Measurements from ENCODE around the gene TESK1.

- TF ChIP-seq, protein P1, sequence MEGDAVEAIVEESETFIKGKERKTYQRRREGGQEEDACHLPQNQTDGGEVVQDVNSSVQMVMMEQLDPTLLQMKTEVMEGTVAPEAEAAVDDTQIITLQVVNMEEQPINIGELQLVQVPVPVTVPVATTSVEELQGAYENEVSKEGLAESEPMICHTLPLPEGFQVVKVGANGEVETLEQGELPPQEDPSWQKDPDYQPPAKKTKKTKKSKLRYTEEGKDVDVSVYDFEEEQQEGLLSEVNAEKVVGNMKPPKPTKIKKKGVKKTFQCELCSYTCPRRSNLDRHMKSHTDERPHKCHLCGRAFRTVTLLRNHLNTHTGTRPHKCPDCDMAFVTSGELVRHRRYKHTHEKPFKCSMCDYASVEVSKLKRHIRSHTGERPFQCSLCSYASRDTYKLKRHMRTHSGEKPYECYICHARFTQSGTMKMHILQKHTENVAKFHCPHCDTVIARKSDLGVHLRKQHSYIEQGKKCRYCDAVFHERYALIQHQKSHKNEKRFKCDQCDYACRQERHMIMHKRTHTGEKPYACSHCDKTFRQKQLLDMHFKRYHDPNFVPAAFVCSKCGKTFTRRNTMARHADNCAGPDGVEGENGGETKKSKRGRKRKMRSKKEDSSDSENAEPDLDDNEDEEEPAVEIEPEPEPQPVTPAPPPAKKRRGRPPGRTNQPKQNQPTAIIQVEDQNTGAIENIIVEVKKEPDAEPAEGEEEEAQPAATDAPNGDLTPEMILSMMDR (IDR thresholded peaks at IDR 0.05; ENCODE audit: low read length): no peak
- TF ChIP-seq EZH2 (optimal IDR thresholded peaks at IDR 0.05; ENCODE audit: low read depth, low read length): no peak
These were observed 47.7 kb upstream of the TESK1 start for GRCh38 chr9:35557320-35557719.

Measured in MM.1S (cell line).